Neural cell (in vitro differentiated cells): Measurements from ENCODE around the gene LAGE3. TPM values are rescaled to one million over a fixed set of nuclear protein-coding genes. Genes with fewer than 3 reads are reported as not detected.

Experiments
- H2AFZ ChIP-seq: fragments of 200-600, 300-800 bp; sonication (generic), shearing (Covaris generic); 2 replicates; pipeline ENCODE4 v1.6.0; 2014; ENCODE audit warnings: low read depth, mild to moderate bottlenecking, antibody characterized with exemption, low read length, moderate library complexity
- H3F3A ChIP-seq: fragments of 200-600 bp; shearing (Covaris generic); 2 replicates; pipeline ENCODE4 v1.6.1; 2016; ENCODE audit warnings: mild to moderate bottlenecking, moderate library complexity, mixed read lengths, antibody characterized with exemption, low read length; ENCODE audit not compliant: insufficient read depth, poor library complexity, severe bottlenecking
- H3K27ac ChIP-seq: fragments of 200-600, 300-800 bp; sonication (generic), shearing (Covaris generic); 2 replicates; pipeline ENCODE4 v1.5.1; 2014; ENCODE audit warnings: mild to moderate bottlenecking, low read length, moderate library complexity
- H3K27me3 ChIP-seq: fragments of 300-800, 200-600 bp; sonication (generic), shearing (Covaris generic); 2 replicates; pipeline ENCODE4 v1.6.0; 2014; ENCODE audit warnings: mild to moderate bottlenecking, low read depth, low read length, moderate library complexity; ENCODE audit not compliant: insufficient read depth
- H3K36me3 ChIP-seq: fragments of 300-800, 200-600 bp; sonication (generic), shearing (Covaris generic); 2 replicates; pipeline ENCODE4 v1.5.1; 2014; ENCODE audit warnings: mild to moderate bottlenecking, antibody characterized with exemption, low read length, moderate library complexity; ENCODE audit not compliant: insufficient read depth
- H3K4me2 ChIP-seq: fragments of 300-800, 200-600 bp; sonication (generic), shearing (Covaris generic); 2 replicates; pipeline ENCODE4 v1.6.0; 2014; ENCODE audit warnings: mild to moderate bottlenecking, low read length
- H3K4me3 ChIP-seq: fragments of 300-800, 200-600 bp; sonication (generic), shearing (Covaris generic); 2 replicates; pipeline ENCODE4 v1.5.1; 2014; ENCODE audit warnings: mild to moderate bottlenecking, low read length, moderate library complexity
- H3K79me2 ChIP-seq: fragments of 200-600 bp; shearing (Covaris generic); replicated peaks from 2 replicates; pipeline ENCODE4 v1.6.0; 2014; ENCODE audit warnings: mild to moderate bottlenecking, low read length, moderate library complexity; ENCODE audit not compliant: insufficient read depth
- H3K9ac ChIP-seq: fragments of 300-800, 200-600 bp; sonication (generic), shearing (Covaris generic); 2 replicates; pipeline ENCODE4 v1.6.1; 2016; ENCODE audit warnings: mild to moderate bottlenecking, low read length, mixed read lengths
- H3K9me2 ChIP-seq: fragments of 200-600 bp; shearing (Covaris generic); 2 replicates; pipeline ENCODE4 v1.6.1; 2016; ENCODE audit warnings: mild to moderate bottlenecking, low read length, mixed read lengths; ENCODE audit not compliant: insufficient read depth
- H3K9me3 ChIP-seq: fragments of 200-600, 300-800 bp; sonication (generic), shearing (Covaris generic); 2 replicates; pipeline ENCODE4 v1.6.1; 2016; ENCODE audit warnings: mild to moderate bottlenecking, mixed run types, low read length, moderate library complexity, mixed read lengths
- H4K20me1 ChIP-seq: fragments of 200-600 bp; shearing (Covaris generic); 2 replicates; pipeline ENCODE4 v1.6.1; 2016; ENCODE audit warnings: mild to moderate bottlenecking, mixed run types; ENCODE audit not compliant: insufficient read depth
- CTCF ChIP-seq: fragments of 450-650 bp; IDR thresholded peaks from 2 replicates; pipeline ENCODE4 v1.5.1; 2014; ENCODE audit warnings: antibody characterized with exemption, mild to moderate bottlenecking, moderate library complexity; ENCODE audit not compliant: poor library complexity, severe bottlenecking
- EP300 ChIP-seq: fragments of 450-650 bp; conservative IDR thresholded peaks from 2 replicates; pipeline ENCODE4 v1.6.1; 2014; ENCODE audit warnings: antibody characterized with exemption, mild to moderate bottlenecking, moderate library complexity; ENCODE audit not compliant: poor library complexity, severe bottlenecking
- EZH2 ChIP-seq: fragments of 200-600, 300-800 bp; shearing (Covaris generic), sonication (generic); IDR thresholded peaks from 2 replicates; pipeline ENCODE4 v1.6.1; 2014; ENCODE audit warnings: antibody characterized with exemption, low read length, borderline replicate concordance, mild to moderate bottlenecking; ENCODE audit not compliant: insufficient read depth, poor library complexity, severe bottlenecking
- MXI1 ChIP-seq: fragments of 450-650 bp; conservative IDR thresholded peaks from 2 replicates; pipeline ENCODE4 v1.6.1; 2014; ENCODE audit warnings: antibody characterized with exemption, mild to moderate bottlenecking; ENCODE audit not compliant: poor library complexity, severe bottlenecking
- POLR2AphosphoS5 ChIP-seq: IDR thresholded peaks from 2 replicates; pipeline ENCODE4 v1.6.1; 2012
- RAD21 ChIP-seq: fragments of 450-650 bp; conservative IDR thresholded peaks from 2 replicates; pipeline ENCODE4 v1.6.1; 2014; ENCODE audit warnings: antibody characterized with exemption, mild to moderate bottlenecking, moderate library complexity
- REST ChIP-seq: IDR thresholded peaks from 2 replicates; pipeline ENCODE4 v1.6.1; 2012; ENCODE audit warnings: borderline replicate concordance
- SMC3 ChIP-seq: fragments of 450-650 bp; conservative IDR thresholded peaks from 2 replicates; pipeline ENCODE4 v1.6.1; 2014; ENCODE audit warnings: antibody characterized with exemption, mild to moderate bottlenecking, moderate library complexity; ENCODE audit not compliant: poor library complexity
- TAF1 ChIP-seq: IDR thresholded peaks from 2 replicates; pipeline ENCODE4 v1.6.1; 2012; ENCODE audit warnings: low read depth
- polyA plus RNA-seq: library from polyadenylated mRNA; depleted of rRNA; stranded (reverse); fragments of >200 nt; gene quantifications from 2 replicates; pipeline ENCODE4 v1.2.3, GENCODE V29; 2014

The LAGE3 gene
- polyA plus RNA-seq, 1 donor from 2014 or later: 37.3 TPM

GRCh38 chrX:154436374-154436982, 42.6 kb downstream of the LAGE3 start:
- Histone ChIP-seq H3K27me3 (no peaks in the 10 kb centered on the region), H3K9me2 (no peaks in the 10 kb centered on the region), H4K20me1 (no peaks in the 10 kb centered on the region), H3K4me3 (peak overlapping the region; percentile 59), H3K9me3 (no peaks in the 10 kb centered on the region), H3K36me3 (no peaks in the 10 kb centered on the region), H3K4me2 (no peak overlapping the region), H3K79me2 (peaks cover 20% of the 10 kb centered on the region), H3K27ac (peak overlapping the region; percentile 85), H2AFZ (no peak overlapping the region), H3K9ac (peak overlapping the region; percentile 87), H3F3A (no peaks in the 10 kb centered on the region)
- TF ChIP-seq MXI1 (peak; percentile 30), POLR2AphosphoS5 (peak; percentile 74), EZH2 (no peak)

GRCh38 chrX:154435171-154435733, 43.8 kb downstream of the LAGE3 start:
- H3K9me2 ChIP-seq: no peaks in the 10 kb centered on the region
- no peaks in the 10 kb centered on the region for H3K9me3 ChIP-seq
- no peaks in the 10 kb centered on the region for H3F3A ChIP-seq
- TF ChIP-seq REST (no peak), POLR2AphosphoS5 (no peak), SMC3 (no peak), RAD21 (no peak), EP300 (no peak), TAF1 (no peak), EZH2 (no peak), MXI1 (no peak)
- peaks cover 20% of the 10 kb centered on the region for H3K79me2 ChIP-seq
- no peaks in the 10 kb centered on the region for H3K36me3 ChIP-seq
- H4K20me1 ChIP-seq: no peaks in the 10 kb centered on the region
- H2AFZ ChIP-seq: no peak overlapping the region
- no peaks in the 10 kb centered on the region for H3K27me3 ChIP-seq
- peak overlapping the region; percentile 85 for H3K27ac ChIP-seq
- H3K9ac ChIP-seq: no peak overlapping the region
- H3K4me3 ChIP-seq: no peak overlapping the region
- H3K4me2 ChIP-seq: no peak overlapping the region

- Histone ChIP-seq H4K20me1 (no peaks in the 10 kb centered on the region), H2AFZ (no peak overlapping the region), H3K9me3 (no peaks in the 10 kb centered on the region), H3F3A (no peaks in the 10 kb centered on the region), H3K79me2 (peaks cover 21% of the 10 kb centered on the region), H3K9ac (no peak overlapping the region), H3K36me3 (no peaks in the 10 kb centered on the region), H3K4me3 (no peak overlapping the region), H3K4me2 (no peak overlapping the region), H3K27me3 (no peaks in the 10 kb centered on the region), H3K9me2 (no peaks in the 10 kb centered on the region), H3K27ac (no peak overlapping the region)
- TF ChIP-seq SMC3: no peak
- no peak for TF ChIP-seq CTCF
- TF ChIP-seq TAF1: no peak
- no peak for TF ChIP-seq REST
- TF ChIP-seq POLR2AphosphoS5: no peak
- no peak for TF ChIP-seq MXI1
- no peak for TF ChIP-seq EZH2
- TF ChIP-seq EP300: no peak
- no peak for TF ChIP-seq RAD21
These were observed 44.5 kb downstream of the LAGE3 start for GRCh38 chrX:154434394-154435168.
